AG04450 (cell line): ENCODE measurements around the gene HAUS3. TPM values are rescaled to one million over a fixed set of nuclear protein-coding genes. Genes with fewer than 3 reads are reported as not detected.

Experiments
- CTCF ChIA-PET: fragments of 300-600, 350-600 bp; formaldehyde crosslinking; extraction: SDS; loops from one replicate; lab custom pipeline; 2022; ENCODE audit warnings: antibody characterized with exemption, inconsistent platforms; lab: Charles Lee
- POLR2A ChIA-PET: fragments of 350-600 bp; formaldehyde crosslinking; extraction: SDS; loops from one replicate; lab custom pipeline; 2021; ENCODE audit warnings: antibody characterized with exemption, inconsistent platforms; lab: Yijun Ruan, JAX
- DNase-seq: peaks from one replicate; pipeline ENCODE4 v3.0.0-alpha.2; 2011; ENCODE audit warnings: low read depth, low spot score
- H3K27ac ChIP-seq: one replicate; pipeline ENCODE4 v1.5.1; 2012; ENCODE audit warnings: low read depth, low read length, control low read depth
- H3K27me3 ChIP-seq: one replicate; pipeline ENCODE4 v1.6.0; 2012; ENCODE audit warnings: low read length; ENCODE audit not compliant: control insufficient read depth, insufficient read depth
- H3K4me3 ChIP-seq: 2 replicates; pipeline ENCODE4 v1.5.1; 2011; ENCODE audit warnings: mild to moderate bottlenecking, low read depth, low read length, control low read depth
- H3K9me3 ChIP-seq: 2 replicates; pipeline ENCODE4 v1.5.1; 2012; ENCODE audit warnings: low read length; ENCODE audit not compliant: control insufficient read depth, insufficient read depth
- polyA plus RNA-seq: library from polyadenylated mRNA; depleted of rRNA; stranded (reverse); fragments of >200 nt; gene quantifications from 2 replicates; pipeline ENCODE4 v1.2.3, GENCODE V29; 2011
- TF ChIP-seq, protein P1 (sequence below): IDR thresholded peaks from 2 replicates; pipeline ENCODE4 v1.5.1; 2011; ENCODE audit warnings: low read depth, low read length, control low read depth, inconsistent platforms

The HAUS3 gene
- polyA plus RNA-seq, 1 experiment, result 6.0 TPM

DNA sequence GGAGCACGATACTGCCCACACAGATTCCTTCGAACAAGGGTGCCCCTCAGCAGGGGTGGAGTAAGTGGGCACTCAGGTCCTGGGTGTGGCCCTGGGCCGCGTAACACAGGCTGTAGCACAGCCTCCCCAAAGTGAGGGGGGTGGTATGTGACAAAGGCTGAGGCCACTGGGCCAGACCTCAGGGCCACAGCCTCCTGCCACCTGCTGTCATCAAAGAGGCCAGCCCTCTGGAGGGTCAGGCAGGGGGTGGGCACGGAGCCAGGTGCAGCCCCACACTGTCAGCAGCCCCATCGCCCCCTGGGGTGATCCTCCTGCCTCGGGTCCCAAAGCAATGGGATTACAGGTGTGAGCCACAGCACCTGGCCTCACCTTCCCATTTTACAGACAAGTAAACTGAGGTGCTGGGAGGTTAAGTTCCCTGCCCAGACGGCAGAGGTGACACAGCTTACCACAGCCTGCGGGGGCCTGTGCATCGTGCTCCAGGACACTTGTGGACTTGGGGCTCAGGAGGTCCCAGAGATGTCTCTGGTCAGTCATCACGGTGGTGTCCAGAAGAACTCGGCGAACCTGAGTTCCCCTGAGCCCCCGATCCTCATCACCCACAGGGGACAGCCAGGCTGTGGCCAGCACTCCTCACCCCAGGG lies 47.5 kb upstream of the HAUS3 start:
- Histone ChIP-seq H3K27me3 (peaks cover 7% of the 10 kb centered on the region), H3K9me3 (peaks cover 2% of the 10 kb centered on the region; the same call in 1 of the 2 replicates), H3K27ac (no peak overlapping the region), H3K4me3 (no peak overlapping the region)
- CTCF ChIA-PET, result no interaction called here
- no peak for DNase-seq
- POLR2A ChIA-PET, result interaction anchor here (1.1 kb wide), 1 partner anchor 27 kb away, joined by 5 read pairs; the partner anchor contains the start of gene MXD4
- TF ChIP-seq, protein P1, sequence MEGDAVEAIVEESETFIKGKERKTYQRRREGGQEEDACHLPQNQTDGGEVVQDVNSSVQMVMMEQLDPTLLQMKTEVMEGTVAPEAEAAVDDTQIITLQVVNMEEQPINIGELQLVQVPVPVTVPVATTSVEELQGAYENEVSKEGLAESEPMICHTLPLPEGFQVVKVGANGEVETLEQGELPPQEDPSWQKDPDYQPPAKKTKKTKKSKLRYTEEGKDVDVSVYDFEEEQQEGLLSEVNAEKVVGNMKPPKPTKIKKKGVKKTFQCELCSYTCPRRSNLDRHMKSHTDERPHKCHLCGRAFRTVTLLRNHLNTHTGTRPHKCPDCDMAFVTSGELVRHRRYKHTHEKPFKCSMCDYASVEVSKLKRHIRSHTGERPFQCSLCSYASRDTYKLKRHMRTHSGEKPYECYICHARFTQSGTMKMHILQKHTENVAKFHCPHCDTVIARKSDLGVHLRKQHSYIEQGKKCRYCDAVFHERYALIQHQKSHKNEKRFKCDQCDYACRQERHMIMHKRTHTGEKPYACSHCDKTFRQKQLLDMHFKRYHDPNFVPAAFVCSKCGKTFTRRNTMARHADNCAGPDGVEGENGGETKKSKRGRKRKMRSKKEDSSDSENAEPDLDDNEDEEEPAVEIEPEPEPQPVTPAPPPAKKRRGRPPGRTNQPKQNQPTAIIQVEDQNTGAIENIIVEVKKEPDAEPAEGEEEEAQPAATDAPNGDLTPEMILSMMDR, result no peak

DNA sequence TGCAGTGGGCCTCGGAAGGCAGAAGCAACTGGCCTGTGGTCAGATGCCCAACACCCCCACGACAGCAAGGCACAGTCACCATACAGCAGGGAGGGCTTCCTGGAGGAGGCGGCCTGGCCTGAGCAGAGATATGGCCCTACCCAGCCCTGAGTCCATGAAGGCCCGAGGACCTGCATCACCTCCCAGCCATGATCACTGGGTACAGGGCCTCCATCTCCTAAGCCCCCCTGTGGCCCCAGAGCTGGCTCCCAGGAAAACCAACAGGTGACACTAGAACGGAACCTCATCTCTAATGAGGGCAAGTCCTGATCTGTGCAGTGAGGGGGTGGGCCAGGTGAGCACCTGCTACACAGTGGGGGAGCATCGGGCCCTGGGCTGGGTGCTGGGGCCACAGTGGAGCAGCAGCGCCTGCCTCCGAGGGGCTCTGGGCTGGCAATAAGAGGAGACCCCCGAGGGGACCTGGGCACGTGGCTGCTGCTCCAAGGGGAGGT lies 46.2 kb upstream of the HAUS3 start:
- TF ChIP-seq, protein P1, result no peak
- Histone ChIP-seq H3K27me3 (peaks cover 5% of the 10 kb centered on the region), H3K9me3 (peaks cover 4% of the 10 kb centered on the region; the same call in 1 of the 2 replicates), H3K27ac (no peak overlapping the region), H3K4me3 (no peak overlapping the region)
- ChIA-PET CTCF (no interaction called here), POLR2A (interaction anchor here (1.1 kb wide), 1 partner anchor 26 kb away, joined by 5 read pairs; the partner anchor contains the start of gene MXD4)
- DNase-seq, result no peak

GRCh38 chr4:2287594-2287915 lies 45.6 kb upstream of the HAUS3 start:
- Histone ChIP-seq H3K27me3 (peaks cover 6% of the 10 kb centered on the region), H3K27ac (no peak overlapping the region), H3K4me3 (no peak overlapping the region), H3K9me3 (peaks cover 4% of the 10 kb centered on the region; the same call in 1 of the 2 replicates)
- POLR2A ChIA-PET, result no interaction called here
- no peak for DNase-seq
- CTCF ChIA-PET, result no interaction called here
- TF ChIP-seq, protein P1, result no peak

DNA sequence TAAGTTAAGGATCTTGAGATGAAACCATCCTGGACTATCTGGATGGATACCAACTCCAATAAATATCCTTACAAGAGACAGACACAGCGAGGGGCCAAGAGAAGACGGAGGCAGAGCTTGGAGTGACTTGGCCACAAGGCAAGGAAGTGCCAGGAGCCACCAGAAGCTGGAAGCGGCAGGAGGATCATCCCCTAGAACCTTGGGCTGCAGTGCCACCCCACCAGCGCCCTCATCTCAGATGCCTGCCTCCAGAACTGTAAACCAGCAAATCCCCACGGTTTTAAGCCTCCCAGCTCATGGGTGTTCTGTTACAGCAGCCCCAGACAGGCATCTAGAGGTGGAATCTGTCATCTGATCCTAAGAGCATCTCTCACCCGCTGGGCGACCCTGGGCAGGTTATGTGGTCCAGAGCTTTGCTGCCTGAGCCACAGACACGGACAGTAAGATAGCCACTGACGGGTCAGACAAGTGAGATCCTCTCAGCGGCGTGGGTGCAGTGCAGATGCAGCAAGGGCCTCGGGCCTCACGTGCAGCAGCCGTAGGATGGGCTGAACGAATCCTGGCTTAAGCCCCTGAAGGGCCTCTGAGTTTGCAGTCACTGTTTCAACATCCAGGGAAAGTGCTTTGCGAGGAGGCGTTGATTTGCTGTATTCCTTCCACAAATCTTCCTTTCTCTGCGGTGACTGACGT lies 45.1 kb upstream of the HAUS3 start:
- TF ChIP-seq, protein P1, result no peak
- ChIA-PET POLR2A (no interaction called here), CTCF (no interaction called here)
- H3K9me3 ChIP-seq, result peaks cover 4% of the 10 kb centered on the region; the same call in 1 of the 2 replicates
- no peak overlapping the region for H3K27ac ChIP-seq
- no peak for DNase-seq
- H3K27me3 ChIP-seq, result peaks cover 2% of the 10 kb centered on the region
- no peak overlapping the region for H3K4me3 ChIP-seq
